Smooth muscle cell (in vitro differentiated cells): ENCODE results near the gene EIF2D. TPM values are rescaled to one million over a fixed set of nuclear protein-coding genes. Genes with fewer than 3 reads are reported as not detected.

ENCODE experiments used
- DNase-seq: peaks from one replicate; lab custom pipeline; 2025; ENCODE audit not compliant: unreplicated experiment; lab: John Stamatoyannopoulos, UW
- H2AFZ ChIP-seq: fragments of 200-600 bp; sonication (generic); 2 replicates; pipeline ENCODE4 v1.6.0; 2016; ENCODE audit warnings: antibody characterized with exemption, low read depth, mild to moderate bottlenecking
- H3F3A ChIP-seq: fragments of 200-600 bp; sonication (generic); 2 replicates; pipeline ENCODE4 v1.6.0; 2017; ENCODE audit warnings: antibody characterized with exemption, low read depth
- H3K27ac ChIP-seq: fragments of 200-600 bp; sonication (generic); 2 replicates; pipeline ENCODE4 v1.5.1; 2016; ENCODE audit warnings: low read depth, mild to moderate bottlenecking
- H3K27me3 ChIP-seq: fragments of 200-600 bp; sonication (generic); 2 replicates; pipeline ENCODE4 v1.6.1; 2016; ENCODE audit warnings: low read depth, mild to moderate bottlenecking
- H3K36me3 ChIP-seq: fragments of 200-600 bp; sonication (generic); 2 replicates; pipeline ENCODE4 v1.5.1; 2016; ENCODE audit warnings: low read depth
- H3K4me1 ChIP-seq: fragments of 200-600 bp; sonication (generic); 2 replicates; pipeline ENCODE4 v1.5.1; 2016; ENCODE audit warnings: low read depth
- H3K4me2 ChIP-seq: fragments of 200-600 bp; sonication (generic); 2 replicates; pipeline ENCODE4 v1.6.0; 2016; ENCODE audit warnings: mild to moderate bottlenecking
- H3K4me3 ChIP-seq: fragments of 200-600 bp; sonication (generic); 2 replicates; pipeline ENCODE4 v1.5.1; 2016; ENCODE audit warnings: mild to moderate bottlenecking
- H3K79me2 ChIP-seq: fragments of 200-600 bp; sonication (generic); 2 replicates; pipeline ENCODE4 v1.6.0; 2016; ENCODE audit warnings: low read depth, mild to moderate bottlenecking
- H3K9ac ChIP-seq: fragments of 200-600 bp; sonication (generic); 2 replicates; pipeline ENCODE4 v1.6.0; 2016; ENCODE audit warnings: low read depth
- H3K9me3 ChIP-seq: fragments of 200-600 bp; sonication (generic); replicated peaks from 2 replicates; pipeline ENCODE4 v1.5.1; 2016; ENCODE audit warnings: low read depth
- H4K20me1 ChIP-seq: fragments of 200-600 bp; sonication (generic); 2 replicates; pipeline ENCODE4 v1.6.0; 2016; ENCODE audit warnings: low read depth
- CTCF ChIP-seq: fragments of 200-600 bp; sonication (generic); IDR thresholded peaks from 2 replicates; pipeline ENCODE4 v1.5.1; 2017; ENCODE audit warnings: borderline replicate concordance, mild to moderate bottlenecking, antibody characterized with exemption; ENCODE audit not compliant: insufficient read depth, poor library complexity, severe bottlenecking
- WGBS: methylation state at CpG from one replicate; pipeline ENCODE4 v1.1.7; 2016; ENCODE audit warnings: low lambda C conversion rate; 5-methylcytosine and 5-hydroxymethylcytosine counted together
- polyA plus RNA-seq: library from polyadenylated mRNA; unstranded; fragments of >200 nt; fragmentation: Nextera tagmentation; extraction: Ambion mirVana; gene quantifications from 2 replicates; pipeline ENCODE4 v1.2.1, GENCODE V29; 2016
- total RNA-seq: library from RNA; depleted of rRNA; stranded (reverse); fragments of >200 nt; gene quantifications from 2 replicates; pipeline ENCODE4 v1.2.3, GENCODE V29; 2014

The EIF2D gene
- total and polyA plus RNA-seq, 2 experiments from 2014 or later, result 22.8 to 28.9 TPM

GRCh38 chr1:206655471-206655882 lies 43.2 kb upstream of the EIF2D start:
- Histone ChIP-seq H3K4me3 (no peak overlapping the region), H3K36me3 (peaks cover 4% of the 10 kb centered on the region), H2AFZ (no peak overlapping the region), H3K9ac (no peak overlapping the region), H3K79me2 (no peaks in the 10 kb centered on the region), H3K9me3 (no peaks in the 10 kb centered on the region), H3K4me2 (no peak overlapping the region), H3F3A (no peaks in the 10 kb centered on the region), H3K4me1 (peaks cover 15% of the 10 kb centered on the region), H3K27me3 (peaks cover 9% of the 10 kb centered on the region), H3K27ac (no peak overlapping the region), H4K20me1 (no peaks in the 10 kb centered on the region)
- 81% methylated on average over 4 of the region's 4 CpGs for WGBS
- no peak for TF ChIP-seq CTCF
- no peak for DNase-seq

- peaks cover 4% of the 10 kb centered on the region for H3K36me3 ChIP-seq
- no peak overlapping the region for H3K4me2 ChIP-seq
- H2AFZ ChIP-seq, result no peak overlapping the region
- DNase-seq, result no peak
- 85% methylated on average over 2 of the region's 2 CpGs for WGBS
- no peaks in the 10 kb centered on the region for H3K9me3 ChIP-seq
- peaks cover 15% of the 10 kb centered on the region for H3K4me1 ChIP-seq
- no peak overlapping the region for H3K27ac ChIP-seq
- peaks cover 9% of the 10 kb centered on the region for H3K27me3 ChIP-seq
- no peak for TF ChIP-seq CTCF
- H3K9ac ChIP-seq, result no peak overlapping the region
- no peaks in the 10 kb centered on the region for H4K20me1 ChIP-seq
- no peak overlapping the region for H3K4me3 ChIP-seq
- no peaks in the 10 kb centered on the region for H3K79me2 ChIP-seq
- H3F3A ChIP-seq, result no peaks in the 10 kb centered on the region
These were observed 42.6 kb upstream of the EIF2D start for GRCh38 chr1:206654828-206655227.

- no peak overlapping the region for H3K9ac ChIP-seq
- H4K20me1 ChIP-seq, result no peaks in the 10 kb centered on the region
- H3K4me1 ChIP-seq, result peaks cover 11% of the 10 kb centered on the region
- no peaks in the 10 kb centered on the region for H3K79me2 ChIP-seq
- 94% methylated on average over 7 of the region's 7 CpGs for WGBS
- no peak overlapping the region for H3K4me2 ChIP-seq
- no peak overlapping the region for H2AFZ ChIP-seq
- DNase-seq, result no peak
- H3K27me3 ChIP-seq, result peaks cover 9% of the 10 kb centered on the region
- H3K27ac ChIP-seq, result no peak overlapping the region
- no peaks in the 10 kb centered on the region for H3F3A ChIP-seq
- peaks cover 4% of the 10 kb centered on the region for H3K36me3 ChIP-seq
- H3K9me3 ChIP-seq, result no peaks in the 10 kb centered on the region
- H3K4me3 ChIP-seq, result no peak overlapping the region
- TF ChIP-seq CTCF, result no peak
These were observed 41.6 kb upstream of the EIF2D start for GRCh38 chr1:206653715-206654459.
